ENCODE measurements around the gene PFDN2. TPM values are rescaled to one million over a fixed set of nuclear protein-coding genes. Genes with fewer than 3 reads are reported as not detected.
A peak's percentile ranks its signal among the peaks of the same experiment; 100 is the strongest.

PFDN2 gene
- total and polyA plus RNA-seq, 2 of the 4 experiments (the other 2 are of a cell fraction): 62.4 to 179 TPM

DNA sequence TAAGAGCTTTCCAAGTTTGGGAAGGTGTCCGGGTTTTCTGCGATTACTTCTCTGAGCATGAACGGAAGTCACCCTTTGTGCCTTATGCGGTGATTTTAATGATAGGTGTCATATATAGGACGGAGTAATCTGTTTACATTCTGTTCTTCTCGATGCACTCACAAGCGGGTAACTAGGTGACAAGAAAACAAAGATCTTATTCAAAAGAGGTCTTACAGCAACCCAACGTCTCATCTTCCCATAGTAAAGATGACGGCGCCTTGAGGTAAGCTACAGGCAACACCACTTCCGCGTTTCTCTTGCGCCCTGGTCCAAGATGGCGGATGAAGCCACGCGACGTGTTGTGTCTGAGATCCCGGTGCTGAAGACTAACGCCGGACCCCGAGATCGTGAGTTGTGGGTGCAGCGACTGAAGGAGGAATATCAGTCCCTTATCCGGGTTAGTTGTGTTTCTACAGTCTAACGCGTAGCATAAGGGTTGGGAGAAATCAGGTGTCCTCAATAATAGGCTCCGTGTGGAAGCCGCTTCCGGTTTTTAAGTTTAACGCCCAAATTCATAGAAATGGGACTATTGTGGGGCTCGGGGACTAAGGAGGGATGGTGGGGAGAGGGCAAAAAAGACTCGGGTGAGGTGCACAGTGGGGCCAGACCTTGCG lies 36.0 kb upstream of the PFDN2 start, which contains the start of gene UFC1 (continued):
- TF ChIP-seq, protein P1, sequence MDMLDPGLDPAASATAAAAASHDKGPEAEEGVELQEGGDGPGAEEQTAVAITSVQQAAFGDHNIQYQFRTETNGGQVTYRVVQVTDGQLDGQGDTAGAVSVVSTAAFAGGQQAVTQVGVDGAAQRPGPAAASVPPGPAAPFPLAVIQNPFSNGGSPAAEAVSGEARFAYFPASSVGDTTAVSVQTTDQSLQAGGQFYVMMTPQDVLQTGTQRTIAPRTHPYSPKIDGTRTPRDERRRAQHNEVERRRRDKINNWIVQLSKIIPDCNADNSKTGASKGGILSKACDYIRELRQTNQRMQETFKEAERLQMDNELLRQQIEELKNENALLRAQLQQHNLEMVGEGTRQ (IDR thresholded peaks at IDR 0.05; ENCODE audit: low read depth, low read length): 0 out of 2 replicates have a peak, but pooled peaks have one; percentile 4

DNA sequence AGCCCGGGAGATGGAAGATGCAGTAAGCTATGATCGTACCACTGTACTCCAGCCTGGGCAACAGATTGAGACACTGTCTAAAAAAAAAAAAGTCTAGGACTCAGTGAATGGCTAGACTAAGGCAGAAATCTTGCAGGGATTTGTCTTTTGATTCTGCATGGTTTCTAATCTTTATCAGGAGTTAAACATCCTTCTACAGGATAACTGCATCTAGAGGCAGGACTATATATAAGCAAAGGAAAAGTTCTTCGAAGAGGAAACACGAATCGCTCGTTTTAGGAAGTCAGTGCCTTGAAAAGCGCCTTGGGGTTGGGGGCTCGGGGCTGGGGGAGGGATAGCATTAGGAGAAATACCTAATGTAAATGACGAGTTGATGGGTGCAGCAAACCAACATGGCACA lies 35.3 kb upstream of the PFDN2 start:
- no peak overlapping the region for H2AFZ ChIP-seq (replicated peaks; ENCODE audit: low read length, poor library complexity)
- H2BK5ac ChIP-seq (ENCODE audit: low read depth, low read length, poor library complexity, severe bottlenecking): peak overlapping the region; percentile 97
- no peak overlapping the region for H2AK9ac ChIP-seq (replicated peaks; ENCODE audit: low read depth, low read length, poor library complexity)
- peak overlapping the region; percentile 76 for H3K4me3 ChIP-seq (ENCODE audit: insufficient read depth, low read depth, low read length)
- H3K9ac ChIP-seq (ENCODE audit: low read depth, low read length): peak overlapping the region; percentile 99; the same call in 1 of the 2 replicates
- no CpG with 5 or more reads among the region's 9 CpGs for WGBS, 2 experiments (ENCODE audit: extremely low coverage in 2 of 2, insufficient read length in 1 of 2)
- peak overlapping the region; percentile 100; the same call in 1 of the 2 replicates for H3K14ac ChIP-seq (replicated peaks; ENCODE audit: low read depth, low read length)
- H4K5ac ChIP-seq (ENCODE audit: low read depth, low read length): peak overlapping the region; percentile 26
- H3K27me3 ChIP-seq (ENCODE audit: control insufficient read depth, insufficient read depth, low read length): no peaks in the 10 kb centered on the region
- POLR2A ChIA-PET (ENCODE audit: unreplicated experiment): interaction anchor here (0.6 to 1.3 kb wide), 2 partner anchors 12 to 73 kb away, joined by 3 to 5 read pairs; partner anchors contain the start of gene TOMM40L
- DNase-seq (no peak), ATAC-seq (ENCODE audit: low read depth) (peak; percentile 30; the same call in 1 of the 2 replicates)
- no peak overlapping the region for H3K18ac ChIP-seq (ENCODE audit: low read depth, low read length)
- H2BK120ac ChIP-seq (ENCODE audit: low read depth, low read length): no peak overlapping the region
- no peaks in the 10 kb centered on the region for H3K4me1 ChIP-seq (ENCODE audit: control insufficient read depth, insufficient read depth, low read length)
- H2BK15ac ChIP-seq (ENCODE audit: low read depth, low read length): no peak overlapping the region
- H2BK20ac ChIP-seq (ENCODE audit: low read depth, low read length): no peak overlapping the region
- H3K9me3 ChIP-seq (ENCODE audit: control insufficient read depth, insufficient read depth, low read length): no peaks in the 10 kb centered on the region
- dilution Hi-C loops (cut with HindIII; ENCODE audit: low sequenced_read_pairs, unreplicated experiment) (no loop called here), in situ Hi-C loops (cut with MboI; ENCODE audit: low sequenced_read_pairs) (no loop called here), intact Hi-C loops (cut with micrococcal nuclease) (no loop called here)
- H4K91ac ChIP-seq (ENCODE audit: insufficient read depth, low read depth, low read length): peak overlapping the region; percentile 33; the same call in 1 of the 2 replicates
- H4K20me1 ChIP-seq (ENCODE audit: insufficient read depth, low read length): no peaks in the 10 kb centered on the region
- H3K9me1 ChIP-seq (ENCODE audit: insufficient read depth, low read length): peaks cover 9% of the 10 kb centered on the region
- H3K23ac ChIP-seq (ENCODE audit: low read depth, low read length): 0 out of 2 replicates have a peak overlapping the region, but pooled peaks have one; percentile 52
- no peak overlapping the region for H3K27ac ChIP-seq (ENCODE audit: insufficient read depth, low read length)
- H3K56ac ChIP-seq (ENCODE audit: extremely low read depth, insufficient read depth, low read length): 0 out of 2 replicates have a peak overlapping the region, but pooled peaks have one; percentile 24
- peak overlapping the region; percentile 43; the same call in 1 of the 2 replicates for H2AK5ac ChIP-seq (ENCODE audit: low read depth, low read length)
- no peak for TF ChIP-seq SMC3 (IDR thresholded peaks at IDR 0.05; ENCODE audit: low read depth, low read length)
- TF ChIP-seq, protein P1 (IDR thresholded peaks at IDR 0.05; ENCODE audit: low read depth, low read length): no peak
- TF ChIP-seq MAFK (IDR thresholded peaks at IDR 0.05; ENCODE audit: low read depth, low read length): no peak
- TF ChIP-seq, protein P2, sequence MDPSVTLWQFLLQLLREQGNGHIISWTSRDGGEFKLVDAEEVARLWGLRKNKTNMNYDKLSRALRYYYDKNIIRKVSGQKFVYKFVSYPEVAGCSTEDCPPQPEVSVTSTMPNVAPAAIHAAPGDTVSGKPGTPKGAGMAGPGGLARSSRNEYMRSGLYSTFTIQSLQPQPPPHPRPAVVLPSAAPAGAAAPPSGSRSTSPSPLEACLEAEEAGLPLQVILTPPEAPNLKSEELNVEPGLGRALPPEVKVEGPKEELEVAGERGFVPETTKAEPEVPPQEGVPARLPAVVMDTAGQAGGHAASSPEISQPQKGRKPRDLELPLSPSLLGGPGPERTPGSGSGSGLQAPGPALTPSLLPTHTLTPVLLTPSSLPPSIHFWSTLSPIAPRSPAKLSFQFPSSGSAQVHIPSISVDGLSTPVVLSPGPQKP (IDR thresholded peaks at IDR 0.05; ENCODE audit: borderline replicate concordance, low read depth, low read length): no peak
- H3K4ac ChIP-seq (ENCODE audit: low read depth, low read length): peak overlapping the region; percentile 67
- no TSS peak for BruUV-seq (replicated peaks)
- H4K8ac ChIP-seq (ENCODE audit: low read depth in 2 of 2, low read length in 2 of 2): peak overlapping the region; percentile 63 to 100
- peaks cover 8% of the 10 kb centered on the region for H3K36me3 ChIP-seq (ENCODE audit: control insufficient read depth, insufficient read depth, low read length)
- CTCF ChIA-PET: interaction anchor here (0.7 kb wide), 1 partner anchor 1858 kb away, joined by 3 read pairs; no protein-coding TSS in a partner anchor
- peaks cover 10 to 21% of the 10 kb centered on the region in 2 experiments; a peak in 3 of 4 replicates for H3K79me1 ChIP-seq (ENCODE audit: low read depth in 1 of 2, low read length in 2 of 2)
- H3K4me2 ChIP-seq (ENCODE audit: low read depth, low read length): peak overlapping the region; percentile 90; the same call in 1 of the 2 replicates
